K562 (cell line): ENCODE results near the gene NDUFAB1. TPM values are rescaled to one million over a fixed set of nuclear protein-coding genes. Genes with fewer than 3 reads are reported as not detected.

ENCODE experiments used
- BRCA1 ChIP-seq, 2 experiments: fragments of 450-650 bp in 1 of 2; sonication (generic) in 1 of 2; formaldehyde crosslinking in 1 of 2; IDR thresholded peaks; 2 replicates each; pipeline versions ENCODE4 v1.5.0 to v1.6.1; 2017 to 2020; ENCODE audit warnings: mild to moderate bottlenecking in 1 of 2, missing genetic modification reagents in 1 of 2
- BRF2 ChIP-seq: IDR thresholded peaks from 3 replicates; pipeline ENCODE4 v1.6.1; 2011; ENCODE audit warnings: borderline replicate concordance, mild to moderate bottlenecking; ENCODE audit not compliant: insufficient read length, insufficient read depth
- CAMTA2 ChIP-seq: fragments of 250-450 bp; sonication (Bioruptor Pico); conservative IDR thresholded peaks from 2 replicates; pipeline ENCODE4 v1.5.1; 2022
- CBX2 ChIP-seq: fragments of 200-600 bp; sonication (generic); IDR thresholded peaks from one replicate; pipeline ENCODE4 v1.6.1; 2012; ENCODE audit warnings: mild to moderate bottlenecking, low read length, inconsistent platforms; ENCODE audit not compliant: insufficient read depth, poor library complexity, severe bottlenecking
- DLX4 ChIP-seq: fragments of 250-450 bp; sonication (Bioruptor Pico); IDR thresholded peaks from 2 replicates; pipeline ENCODE4 v1.6.1; 2021; ENCODE audit warnings: mild to moderate bottlenecking
- ELK1 ChIP-seq: sonication (generic); formaldehyde crosslinking; IDR thresholded peaks from 2 replicates; pipeline ENCODE4 v1.8.1; 2022; ENCODE audit warnings: missing genetic modification reagents
- ERF ChIP-seq: fragments of 450-650 bp; formaldehyde crosslinking; IDR thresholded peaks from 2 replicates; pipeline ENCODE4 v1.4.0; 2020; ENCODE audit warnings: mild to moderate bottlenecking, mixed read lengths
- EZH2 ChIP-seq: IDR thresholded peaks from 2 replicates; pipeline ENCODE4 v1.6.1; 2012; ENCODE audit warnings: low read depth, mild to moderate bottlenecking, inconsistent platforms, low read length, borderline replicate concordance
- FOXJ2 ChIP-seq: fragments of 200-800 bp; sonication (Bioruptor generic); IDR thresholded peaks from 2 replicates; pipeline ENCODE4 v1.6.1; 2016; ENCODE audit warnings: missing genetic modification characterization, missing compliant biosample characterization
- HEY1 ChIP-seq: fragments of 250-450 bp; sonication (Bioruptor Pico); IDR thresholded peaks from 2 replicates; pipeline ENCODE4 v1.5.0; 2020; ENCODE audit warnings: mild to moderate bottlenecking, moderate library complexity, borderline replicate concordance
- KDM4B ChIP-seq, 2 experiments: fragments of 450-650 bp in 1 of 2; sonication (generic) in 1 of 2; IDR thresholded peaks; 2 replicates each; pipeline ENCODE4 v1.6.1; 2016 to 2017; ENCODE audit warnings: borderline replicate concordance in 2 of 2, antibody characterized with exemption in 1 of 2, low read depth in 1 of 2, mild to moderate bottlenecking in 1 of 2
- PML ChIP-seq: IDR thresholded peaks from 2 replicates; pipeline ENCODE4 v1.6.1; 2012; ENCODE audit warnings: low read length, inconsistent platforms
- POLR2B ChIP-seq: fragments of 450-650 bp; IDR thresholded peaks from 2 replicates; pipeline ENCODE4 v1.6.1; 2018; ENCODE audit warnings: low read depth; ENCODE audit not compliant: partially characterized antibody
- SIN3B ChIP-seq: fragments of 450-650 bp; IDR thresholded peaks from 2 replicates; pipeline ENCODE4 v1.6.1; 2017; ENCODE audit warnings: low read depth, mild to moderate bottlenecking, moderate library complexity
- SRSF3 ChIP-seq: fragments of 200-400 bp; formaldehyde crosslinking; IDR thresholded peaks from 2 replicates; pipeline ENCODE4 v1.6.1; 2016; ENCODE audit warnings: mild to moderate bottlenecking, low read length, moderate library complexity; ENCODE audit not compliant: insufficient read depth
- THRA ChIP-seq: fragments of 450-650 bp; IDR thresholded peaks from 2 replicates; pipeline ENCODE4 v1.6.1; 2017; ENCODE audit warnings: mild to moderate bottlenecking, moderate library complexity
- UBTF ChIP-seq, 2 experiments: IDR thresholded peaks; 2 replicates each; pipeline ENCODE4 v1.6.1; 2012; ENCODE audit warnings: improper control_type of control experiment in 2 of 2, low read depth in 2 of 2, low read length in 2 of 2, borderline replicate concordance in 1 of 2
- ZBTB12 ChIP-seq: fragments of 250-450 bp; sonication (Bioruptor Pico); IDR thresholded peaks from 2 replicates; pipeline ENCODE4 v1.4.0; 2020
- polyA plus RNA-seq, 8 experiments: library from polyadenylated mRNA; depleted of rRNA in 4 of 8; stranded (reverse) in 5 of 8; unstranded in 3 of 8; fragments of >200 nt; fragmentation: Nextera tagmentation in 2 of 8; fragmentation: Illumina TruSeq in 1 of 8; extraction: Ambion mirVana in 2 of 8; extraction: Trizol in 1 of 8; gene quantifications; 2 replicates each; pipeline versions ENCODE4 v1.2.1 to v1.2.3, GENCODE V29; 2011 to 2014; ENCODE audit warnings: inconsistent platforms in 1 of 8, missing spikeins in 1 of 8
- total RNA-seq, 7 experiments: library from RNA; depleted of rRNA in 6 of 7; stranded (reverse); fragments of >200 nt in 6 of 7; fragmentation: Illumina TruSeq in 2 of 7; extraction: Trizol in 2 of 7; gene quantifications; 2 replicates each; pipeline versions ENCODE4 v1.2.1 to v1.2.3, GENCODE V29; 2011 to 2021; ENCODE audit warnings: low replicate concordance in 1 of 7

Gene NDUFAB1
- total and polyA plus RNA-seq, 9 of the 15 experiments (the other 6 are each of a cell fraction or from before 2014, with no cell fraction given) = 123 to 481 (median 238) TPM

- TF ChIP-seq EZH2 = no peak
- no peak for TF ChIP-seq BRF2
- no peak for TF ChIP-seq HEY1 (CRISPR knock-in tag)
- no peak for TF ChIP-seq SRSF3
- no peak for TF ChIP-seq PML
- TF ChIP-seq ELK1 = no peak
- no peak for TF ChIP-seq THRA
- TF ChIP-seq ZBTB12 (CRISPR knock-in tag) = no peak
- TF ChIP-seq FOXJ2 = no peak
- peak; percentile 76 for TF ChIP-seq POLR2B
- TF ChIP-seq UBTF (IDR thresholded peaks at IDR 0.05; ENCODE audit: borderline replicate concordance in 1 of 2, low read depth in 2 of 2, low read length in 2 of 2) = no peak
- TF ChIP-seq BRCA1 (IDR thresholded peaks at IDR 0.05) = no peak
- no peak for TF ChIP-seq BRCA1 (CRISPR knock-in tag; IDR thresholded peaks at IDR 0.05)
- TF ChIP-seq ERF (CRISPR knock-in tag) = no peak
- TF ChIP-seq KDM4B (IDR thresholded peaks at IDR 0.05; ENCODE audit: borderline replicate concordance in 2 of 2, low read depth in 1 of 2) = peak in 1 of 2 experiments; percentile 73; a peak in 1 of 4 replicates
- TF ChIP-seq SIN3B = peak; percentile 96
- no peak for TF ChIP-seq CAMTA2 (CRISPR knock-in tag)
- TF ChIP-seq CBX2 = no peak
- no peak for TF ChIP-seq DLX4 (CRISPR knock-in tag)
These were observed at the start of gene NDUFAB1 (continued) for GRCh38 chr16:23595951-23596720.
